Neural progenitor cell (in vitro differentiated cells): ENCODE data around the gene UBE3A.

Experiments used
- CTCF ChIP-seq: fragments of 200-600 bp; sonication (generic); IDR thresholded peaks from 2 replicates; pipeline ENCODE4 v1.5.1; 2017; ENCODE audit warnings: antibody characterized with exemption, mild to moderate bottlenecking
- EZH2 ChIP-seq: fragments of 200-600 bp; sonication (generic); IDR thresholded peaks from 2 replicates; pipeline ENCODE4 v1.6.1; 2017; ENCODE audit warnings: antibody characterized with exemption, mild to moderate bottlenecking, moderate library complexity

- TF ChIP-seq CTCF (no peak), EZH2 (no peak)
Observed at GRCh38 chr15:25397100-25397499, 41.7 kb downstream of the UBE3A start.
